Glutamatergic neuron (in vitro differentiated cells): Measurements from ENCODE around the gene TOMM22. TPM values are rescaled to one million over a fixed set of nuclear protein-coding genes. Genes with fewer than 3 reads are reported as not detected.
A peak's percentile ranks its signal among the peaks of the same experiment; 100 is the strongest.

Source experiments
- DNase-seq: peaks from one replicate; pipeline ENCODE4 v3.0.0; 2022
- H3K27ac Mint-ChIP-seq: one replicate; pipeline ENCODE4 v1.8.0; 2020; ENCODE audit warnings: mild to moderate bottlenecking, mixed read lengths, inconsistent platforms; ENCODE audit not compliant: unreplicated experiment
- H3K27me3 Mint-ChIP-seq: one replicate; pipeline ENCODE4 v1.8.0; 2020; ENCODE audit warnings: mild to moderate bottlenecking, moderate library complexity, mixed read lengths, inconsistent platforms; ENCODE audit not compliant: unreplicated experiment
- H3K36me3 Mint-ChIP-seq: one replicate; pipeline ENCODE4 v1.8.0; 2020; ENCODE audit warnings: mild to moderate bottlenecking, mixed read lengths, inconsistent platforms; ENCODE audit not compliant: unreplicated experiment
- H3K4me1 Mint-ChIP-seq: one replicate; pipeline ENCODE4 v1.8.0; 2020; ENCODE audit warnings: mild to moderate bottlenecking, low read depth, mixed read lengths, inconsistent platforms; ENCODE audit not compliant: unreplicated experiment
- H3K4me3 Mint-ChIP-seq: one replicate; pipeline ENCODE4 v1.8.0; 2020; ENCODE audit warnings: mild to moderate bottlenecking, mixed read lengths, inconsistent platforms; ENCODE audit not compliant: unreplicated experiment
- H3K9me3 Mint-ChIP-seq: one replicate; pipeline ENCODE4 v1.8.0; 2020; ENCODE audit warnings: mild to moderate bottlenecking, moderate library complexity, mixed read lengths, inconsistent platforms; ENCODE audit not compliant: unreplicated experiment
- total RNA-seq: library from RNA; stranded (reverse); fragmentation: NEBNext Ultra II Directional; extraction: Animal tissue kit (Norgen Biotek cat#: 25700); gene quantifications from one replicate; pipeline ENCODE4 v1.2.1, GENCODE V29; 2021; ENCODE audit not compliant: unreplicated experiment
- TF ChIP-seq, protein P1 (sequence below): fragments of 200-600 bp; sonication (generic); IDR thresholded peaks from one replicate; pipeline ENCODE4 v1.5.0; 2021; ENCODE audit not compliant: partially characterized antibody, unreplicated experiment

TOMM22 gene
- total RNA-seq, 1 donor from 2014 or later, result 61.0 TPM

DNA sequence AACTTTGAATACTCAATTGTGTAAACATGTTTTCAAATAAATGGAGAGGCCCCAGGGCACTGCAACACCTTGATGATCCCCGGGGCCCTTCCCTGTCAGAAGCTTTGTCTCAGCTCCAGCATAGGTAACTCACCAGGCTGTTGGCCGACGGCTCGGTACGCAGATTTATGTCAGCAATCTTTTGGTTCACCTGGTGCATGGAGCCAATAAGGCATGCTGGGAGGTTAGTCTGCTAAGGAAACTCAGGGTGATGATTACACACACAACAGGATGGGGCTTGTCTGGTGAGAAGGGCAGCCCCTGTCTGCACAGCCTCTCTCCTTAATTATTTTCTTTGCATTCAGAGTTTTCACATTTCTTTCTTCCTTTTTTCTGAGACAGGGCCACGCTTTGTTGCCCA, 36.3 kb upstream of the TOMM22 start:
- TF ChIP-seq, protein P1, sequence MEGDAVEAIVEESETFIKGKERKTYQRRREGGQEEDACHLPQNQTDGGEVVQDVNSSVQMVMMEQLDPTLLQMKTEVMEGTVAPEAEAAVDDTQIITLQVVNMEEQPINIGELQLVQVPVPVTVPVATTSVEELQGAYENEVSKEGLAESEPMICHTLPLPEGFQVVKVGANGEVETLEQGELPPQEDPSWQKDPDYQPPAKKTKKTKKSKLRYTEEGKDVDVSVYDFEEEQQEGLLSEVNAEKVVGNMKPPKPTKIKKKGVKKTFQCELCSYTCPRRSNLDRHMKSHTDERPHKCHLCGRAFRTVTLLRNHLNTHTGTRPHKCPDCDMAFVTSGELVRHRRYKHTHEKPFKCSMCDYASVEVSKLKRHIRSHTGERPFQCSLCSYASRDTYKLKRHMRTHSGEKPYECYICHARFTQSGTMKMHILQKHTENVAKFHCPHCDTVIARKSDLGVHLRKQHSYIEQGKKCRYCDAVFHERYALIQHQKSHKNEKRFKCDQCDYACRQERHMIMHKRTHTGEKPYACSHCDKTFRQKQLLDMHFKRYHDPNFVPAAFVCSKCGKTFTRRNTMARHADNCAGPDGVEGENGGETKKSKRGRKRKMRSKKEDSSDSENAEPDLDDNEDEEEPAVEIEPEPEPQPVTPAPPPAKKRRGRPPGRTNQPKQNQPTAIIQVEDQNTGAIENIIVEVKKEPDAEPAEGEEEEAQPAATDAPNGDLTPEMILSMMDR, result no peak
- H3K36me3 Mint-ChIP-seq, result peaks cover 7% of the 10 kb centered on the region
- H3K4me3 Mint-ChIP-seq, result no peak overlapping the region
- no peaks in the 10 kb centered on the region for H3K9me3 Mint-ChIP-seq
- no peak for DNase-seq
- no peaks in the 10 kb centered on the region for H3K4me1 Mint-ChIP-seq
- no peak overlapping the region for H3K27ac Mint-ChIP-seq
- H3K27me3 Mint-ChIP-seq, result no peaks in the 10 kb centered on the region

DNA sequence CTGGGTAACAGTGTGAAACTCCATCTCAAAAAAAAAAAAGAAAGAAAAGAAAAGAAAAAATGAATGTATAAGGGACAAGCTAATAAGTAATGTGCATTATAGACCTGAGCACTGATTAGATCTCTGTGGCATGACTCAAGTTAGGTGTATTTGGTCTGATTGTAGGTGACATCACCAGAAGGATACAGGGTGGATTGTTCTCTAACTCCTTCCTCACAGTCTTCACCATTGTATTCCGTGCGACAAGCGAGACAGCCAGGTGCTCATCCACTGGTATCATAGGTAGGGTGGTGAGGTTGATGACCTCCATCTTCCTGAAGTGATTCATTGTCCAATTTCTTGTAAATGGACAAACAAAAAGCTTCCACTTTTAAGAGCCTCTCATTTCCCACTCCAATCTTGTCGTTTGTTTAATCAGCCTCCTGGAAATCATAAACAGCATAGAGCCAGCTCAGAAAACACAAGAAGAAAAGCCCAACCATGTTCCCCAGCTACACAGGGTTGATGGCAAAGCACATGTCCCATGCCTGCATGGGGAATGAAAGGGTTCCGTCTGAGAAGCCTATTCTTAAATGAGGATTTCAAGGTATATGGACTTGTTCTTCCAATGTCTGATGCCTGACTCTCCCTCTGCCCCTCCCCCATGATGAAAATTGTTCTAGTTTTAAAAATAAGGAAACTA, 31.8 kb upstream of the TOMM22 start:
- H3K4me1 Mint-ChIP-seq, result no peaks in the 10 kb centered on the region
- H3K36me3 Mint-ChIP-seq, result peaks cover 11% of the 10 kb centered on the region

DNA sequence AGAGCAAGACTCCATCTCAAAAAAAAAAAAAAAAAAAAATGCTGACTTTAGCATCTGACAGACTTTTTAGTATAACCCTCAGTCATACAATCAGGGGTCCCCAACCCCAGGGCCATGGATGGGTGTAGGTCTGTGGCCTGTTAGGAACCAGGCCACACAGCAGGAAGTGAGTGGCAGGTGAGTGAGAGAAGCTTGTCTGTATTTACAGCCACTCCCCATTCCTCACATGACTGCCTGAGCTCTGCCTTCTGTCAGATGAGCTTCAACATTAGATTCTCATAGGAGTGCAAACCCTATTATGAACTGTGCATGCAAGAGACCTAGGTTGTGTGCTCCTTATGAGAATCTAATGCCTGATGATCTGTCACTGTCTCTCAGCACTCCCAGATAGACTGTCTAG, 28.9 kb upstream of the TOMM22 start:
- Mint-ChIP-seq H3K4me3 (no peak overlapping the region), H3K27me3 (no peaks in the 10 kb centered on the region), H3K4me1 (peaks cover 4% of the 10 kb centered on the region), H3K36me3 (peaks cover 6% of the 10 kb centered on the region), H3K27ac (no peak overlapping the region), H3K9me3 (peaks cover 9% of the 10 kb centered on the region)
- TF ChIP-seq, protein P1, result no peak
- DNase-seq, result no peak

More for the DNA sequence above, 31.8 kb upstream of the TOMM22 start:
- Mint-ChIP-seq H3K9me3 (no peaks in the 10 kb centered on the region), H3K27me3 (no peaks in the 10 kb centered on the region), H3K4me3 (no peak overlapping the region), H3K27ac (no peak overlapping the region)
- TF ChIP-seq, protein P1, result no peak
- DNase-seq, result no peak

DNA sequence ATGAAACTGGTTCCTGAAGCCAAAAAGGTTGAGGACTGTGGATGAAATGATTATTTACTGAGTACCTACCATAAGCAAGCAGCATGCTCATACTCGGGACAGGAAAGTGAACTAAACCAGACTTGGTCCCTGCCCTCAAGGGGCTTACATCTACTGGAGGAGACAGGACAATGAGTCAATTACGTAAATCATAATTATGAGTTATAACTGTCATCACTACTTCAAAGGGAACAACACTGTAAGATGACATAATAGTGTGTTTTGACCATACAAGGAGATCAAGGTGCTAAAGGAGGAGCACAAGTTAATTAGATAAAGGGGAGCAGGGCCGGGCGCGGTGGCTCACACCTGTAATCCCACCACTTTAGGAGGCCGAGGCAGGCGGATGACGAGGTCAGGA, 28.0 kb upstream of the TOMM22 start:
- peaks cover 4% of the 10 kb centered on the region for H3K36me3 Mint-ChIP-seq
- H3K27ac Mint-ChIP-seq, result no peak overlapping the region
- H3K4me1 Mint-ChIP-seq, result peaks cover 4% of the 10 kb centered on the region
- H3K27me3 Mint-ChIP-seq, result no peaks in the 10 kb centered on the region
- DNase-seq, result no peak
- H3K4me3 Mint-ChIP-seq, result no peak overlapping the region
- TF ChIP-seq, protein P1, result no peak
- H3K9me3 Mint-ChIP-seq, result peaks cover 9% of the 10 kb centered on the region

DNA sequence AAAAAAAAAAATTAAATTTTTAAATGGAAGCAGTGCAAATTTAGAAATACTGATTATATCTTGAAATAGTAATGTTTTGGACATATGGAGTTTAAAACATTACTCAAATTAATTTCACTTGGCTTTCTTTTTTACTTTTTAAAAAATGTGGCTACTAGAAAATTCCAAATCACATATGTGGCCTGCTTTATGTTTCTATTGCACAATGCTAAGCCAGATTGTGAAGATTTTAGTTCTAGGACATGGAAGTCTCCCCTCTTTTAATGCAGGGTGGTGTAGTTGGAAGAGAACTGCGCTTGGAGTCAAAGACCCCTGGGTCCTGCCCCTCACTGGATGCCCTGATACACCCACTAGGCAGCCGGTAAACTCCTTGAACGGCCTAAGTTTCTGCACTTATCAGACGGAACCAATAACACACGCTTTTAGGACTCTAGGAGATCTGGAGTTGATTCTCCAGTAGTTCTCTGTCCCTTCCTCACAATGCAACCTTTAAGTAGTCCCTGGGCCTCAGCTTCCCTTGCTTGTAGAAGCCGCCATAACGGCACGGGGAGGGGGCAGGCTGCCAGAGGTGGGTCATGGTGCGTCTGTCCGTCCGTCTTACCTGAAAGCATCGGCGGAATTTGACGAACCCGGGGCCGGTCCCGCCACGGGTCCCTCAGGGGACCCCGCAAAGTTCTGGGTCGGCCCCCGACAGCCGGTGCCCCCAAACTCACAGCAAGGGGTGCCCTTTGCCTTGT, 26.1 kb upstream of the TOMM22 start:
- H3K4me1 Mint-ChIP-seq, result peaks cover 4% of the 10 kb centered on the region
- peak overlapping the region; percentile 99 for H3K27ac Mint-ChIP-seq
- peaks cover 9% of the 10 kb centered on the region for H3K9me3 Mint-ChIP-seq
- H3K4me3 Mint-ChIP-seq, result peak overlapping the region; percentile 91
- DNase-seq, result no peak
- H3K36me3 Mint-ChIP-seq, result peaks cover 4% of the 10 kb centered on the region
- H3K27me3 Mint-ChIP-seq, result no peaks in the 10 kb centered on the region
- TF ChIP-seq, protein P1, result no peak
